Stimulated activated CD8-positive, alpha-beta memory T cell treated with anti-CD3 and anti-CD28 coated beads, Interleukin-7, amount 100 ng/mL, for 48 hours (primary cell): Measurements from ENCODE around the gene EXOC5.

ENCODE experiments used
- DNase-seq, 2 donors: peaks; one replicate each; pipeline ENCODE4 v3.0.0-alpha.2; 2020; ENCODE audit warnings: low read depth in 1 of 2; ENCODE audit errors: extremely low read depth in 1 of 2

EXOC5 gene, protein sequence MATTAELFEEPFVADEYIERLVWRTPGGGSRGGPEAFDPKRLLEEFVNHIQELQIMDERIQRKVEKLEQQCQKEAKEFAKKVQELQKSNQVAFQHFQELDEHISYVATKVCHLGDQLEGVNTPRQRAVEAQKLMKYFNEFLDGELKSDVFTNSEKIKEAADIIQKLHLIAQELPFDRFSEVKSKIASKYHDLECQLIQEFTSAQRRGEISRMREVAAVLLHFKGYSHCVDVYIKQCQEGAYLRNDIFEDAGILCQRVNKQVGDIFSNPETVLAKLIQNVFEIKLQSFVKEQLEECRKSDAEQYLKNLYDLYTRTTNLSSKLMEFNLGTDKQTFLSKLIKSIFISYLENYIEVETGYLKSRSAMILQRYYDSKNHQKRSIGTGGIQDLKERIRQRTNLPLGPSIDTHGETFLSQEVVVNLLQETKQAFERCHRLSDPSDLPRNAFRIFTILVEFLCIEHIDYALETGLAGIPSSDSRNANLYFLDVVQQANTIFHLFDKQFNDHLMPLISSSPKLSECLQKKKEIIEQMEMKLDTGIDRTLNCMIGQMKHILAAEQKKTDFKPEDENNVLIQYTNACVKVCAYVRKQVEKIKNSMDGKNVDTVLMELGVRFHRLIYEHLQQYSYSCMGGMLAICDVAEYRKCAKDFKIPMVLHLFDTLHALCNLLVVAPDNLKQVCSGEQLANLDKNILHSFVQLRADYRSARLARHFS

GRCh38 chr14:57268161-57269069 lies at the start of gene EXOC5, which contains the start of gene AP5M1:
Gene EXOC5, minus strand, starts transcription at chr14:57268905. Its CDS starts 257 bp downstream, at chr14:57268648.
Gene AP5M1, plus strand, starts transcription at chr14:57268971. Its CDS starts 344 bp downstream, at chr14:57269315.
- peak; percentile 82 to 87 for DNase-seq

DNA sequence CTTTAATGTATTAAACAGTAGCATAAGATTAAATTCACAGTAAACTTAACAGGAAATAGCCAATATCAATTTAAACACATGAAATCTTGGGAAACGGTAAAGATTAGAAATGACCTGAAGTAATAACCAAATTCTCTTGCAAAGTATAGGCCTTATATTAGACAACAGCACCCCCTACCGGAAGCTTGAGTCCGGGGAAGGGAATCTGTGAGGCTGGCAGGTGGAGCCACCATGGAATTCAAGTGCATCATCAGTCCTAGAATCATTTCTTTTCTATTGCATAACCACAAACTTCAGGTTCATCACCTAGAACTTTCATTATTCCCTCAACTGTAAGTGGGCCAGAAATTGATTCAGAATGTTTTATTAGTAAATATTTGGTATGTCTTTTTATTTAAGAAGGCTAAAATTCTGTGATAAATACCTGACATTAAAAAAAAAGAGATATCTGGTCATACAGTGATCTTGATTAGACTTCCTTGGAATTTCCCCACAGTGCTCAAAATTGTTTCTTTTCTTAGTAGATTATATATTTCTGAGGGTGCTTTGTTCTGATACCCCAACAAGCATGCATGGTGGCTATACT lies 48.6 kb upstream of the EXOC5 start:
- DNase-seq: peak; percentile 8 to 43

- DNase-seq: no peak
Measured at GRCh38 chr14:57314396-57315089, 45.8 kb upstream of the EXOC5 start.

DNA sequence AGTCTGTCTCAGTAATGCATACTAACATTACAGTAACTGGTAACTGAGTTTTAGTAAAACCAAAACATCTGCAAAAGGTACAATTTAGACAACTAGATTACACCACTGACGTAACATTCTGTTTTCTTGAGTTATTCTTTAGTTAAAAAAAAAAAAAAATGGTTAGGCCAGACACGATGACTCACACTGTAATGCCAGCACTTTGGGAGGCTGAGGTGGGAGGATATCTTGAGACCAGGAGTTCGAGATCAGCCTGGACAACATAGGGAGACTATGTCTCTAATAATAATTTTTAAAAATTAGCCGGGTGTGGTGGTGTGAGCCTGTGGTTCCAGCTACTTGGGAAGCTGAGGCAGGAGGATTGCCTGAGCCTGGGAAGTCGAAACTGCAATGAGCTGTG lies 34.2 kb upstream of the EXOC5 start:
- DNase-seq: no peak

GRCh38 chr14:57299511-57299910 lies 30.8 kb upstream of the EXOC5 start:
- no peak for DNase-seq

DNA sequence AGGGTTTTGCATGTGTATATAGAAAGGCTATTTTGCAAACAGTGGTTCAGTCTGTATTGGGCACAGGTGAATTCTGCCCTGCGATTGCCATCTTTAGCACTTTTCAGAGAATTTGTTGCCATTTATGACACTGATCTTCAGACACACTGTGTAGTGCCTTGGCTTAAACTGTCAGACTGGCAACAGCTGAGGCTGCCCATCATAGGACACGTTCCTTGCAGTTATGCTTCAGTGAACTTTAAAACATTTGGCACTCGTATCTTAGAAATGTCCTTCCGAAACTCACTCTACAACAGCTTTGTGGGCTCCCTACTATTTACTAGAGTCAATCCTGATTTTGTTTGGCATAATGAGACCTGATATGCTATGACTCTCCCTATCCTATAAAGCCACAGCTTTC lies 29.1 kb upstream of the EXOC5 start:
- DNase-seq: no peak

DNA sequence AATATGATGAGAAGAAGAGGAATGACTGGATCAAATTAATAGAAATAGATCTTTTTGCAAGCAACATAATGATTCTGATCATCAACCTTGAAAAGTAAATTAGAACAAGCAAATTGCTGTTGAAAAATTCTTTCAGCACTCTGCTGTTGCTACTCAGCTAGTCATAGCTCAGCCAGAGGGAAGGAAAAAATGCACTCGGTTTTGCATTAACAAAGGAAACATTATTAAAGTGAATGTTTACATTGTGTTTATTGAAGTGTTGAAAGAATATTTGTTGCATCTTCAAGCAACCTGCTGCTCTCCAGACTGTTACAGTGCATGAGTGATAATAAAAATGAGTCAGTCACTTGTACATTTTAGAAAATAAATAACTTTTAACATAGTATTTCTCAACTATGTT lies 26.5 kb upstream of the EXOC5 start:
- DNase-seq: no peak

DNA sequence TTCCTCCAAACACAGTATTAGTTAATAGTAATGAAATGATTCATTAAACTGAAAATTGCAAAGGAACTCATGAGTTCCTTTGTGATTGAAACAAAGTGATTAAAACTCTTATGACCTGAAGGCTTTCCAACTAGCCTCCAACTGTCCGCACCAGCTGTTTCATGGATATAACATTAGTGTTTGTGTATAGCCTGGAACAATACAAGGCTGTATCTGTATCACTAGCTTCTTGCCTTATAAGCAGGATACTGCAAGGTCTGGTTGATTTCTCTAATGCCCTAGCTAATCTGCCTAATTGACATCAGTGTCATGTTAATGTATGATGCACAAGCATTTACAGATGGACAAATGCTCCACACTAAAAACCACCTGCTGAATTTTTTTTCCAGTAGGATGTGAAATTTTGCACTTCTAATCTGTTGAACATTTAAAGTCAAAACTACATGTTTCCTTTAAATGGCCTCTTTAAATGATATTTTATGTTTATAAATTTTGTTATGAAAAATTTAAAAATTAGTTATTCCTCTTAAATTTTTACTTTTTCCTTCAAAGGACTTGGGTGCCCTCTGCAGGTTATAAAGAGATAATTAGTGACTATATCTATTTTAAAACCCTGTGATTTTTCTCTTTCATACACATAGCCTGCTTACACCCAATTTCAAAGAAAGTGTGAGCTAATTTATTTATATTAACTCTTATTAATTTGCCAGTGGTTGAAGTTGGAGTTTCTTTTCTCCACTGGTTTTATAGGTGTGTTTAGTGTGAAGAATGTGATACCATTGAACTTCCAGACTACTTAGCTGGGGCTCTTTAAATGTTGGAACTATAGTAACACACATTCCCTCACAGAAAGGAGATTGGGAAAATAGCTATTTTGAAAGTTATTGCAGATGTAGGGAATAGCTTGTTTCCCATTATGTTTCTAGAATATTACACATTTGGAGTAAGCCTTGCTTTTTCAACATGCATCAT lies 25.4 kb upstream of the EXOC5 start:
- DNase-seq: no peak

DNA sequence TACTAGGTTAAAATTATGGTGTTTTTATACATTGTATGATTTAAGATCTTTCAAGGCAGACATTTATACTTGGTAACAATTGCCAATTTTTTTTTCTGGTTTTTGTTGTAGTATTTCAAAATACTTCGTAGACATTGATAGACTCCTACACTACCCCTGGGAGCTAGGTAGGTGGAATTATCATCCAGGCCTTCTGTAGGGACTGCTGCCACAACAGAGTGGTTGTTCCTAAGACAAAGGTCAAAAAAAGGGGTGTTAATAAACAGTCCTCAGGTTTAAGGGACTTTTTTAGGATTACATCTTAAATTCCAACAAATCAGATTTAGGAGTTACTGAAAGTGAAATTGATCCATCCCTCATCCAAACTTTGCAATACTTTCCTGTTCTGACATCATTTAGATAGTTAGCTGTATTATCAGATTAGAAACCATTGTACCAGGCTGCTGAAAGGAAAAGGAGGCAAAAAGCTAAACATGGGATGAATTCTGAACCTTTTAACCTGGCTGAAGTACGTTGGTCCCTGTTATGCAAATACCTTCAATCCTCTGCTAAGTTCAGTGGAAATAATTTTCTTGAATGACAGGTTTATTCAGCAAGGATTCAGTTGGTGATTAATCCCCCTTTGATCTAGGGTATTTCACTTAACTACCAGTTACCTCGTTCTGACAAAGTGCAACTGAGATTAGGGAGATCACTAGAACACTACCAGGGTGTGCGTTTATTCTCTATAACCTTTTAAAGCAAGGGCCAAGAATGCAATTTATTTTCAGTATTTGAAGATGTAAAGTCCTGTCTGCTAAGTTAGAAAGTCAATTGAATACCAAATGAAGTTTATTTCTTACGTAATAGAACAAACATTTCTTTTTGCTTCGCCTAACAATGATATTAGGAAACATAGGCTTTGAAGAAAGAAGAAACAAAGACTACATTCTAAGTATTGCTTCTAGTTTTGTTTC lies 23.3 kb upstream of the EXOC5 start:
- DNase-seq: no peak

- no peak for DNase-seq
Measured at GRCh38 chr14:57290751-57291150, 22.0 kb upstream of the EXOC5 start.

- no peak for DNase-seq
Measured at GRCh38 chr14:57287745-57288144, 19.0 kb upstream of the EXOC5 start.

DNA sequence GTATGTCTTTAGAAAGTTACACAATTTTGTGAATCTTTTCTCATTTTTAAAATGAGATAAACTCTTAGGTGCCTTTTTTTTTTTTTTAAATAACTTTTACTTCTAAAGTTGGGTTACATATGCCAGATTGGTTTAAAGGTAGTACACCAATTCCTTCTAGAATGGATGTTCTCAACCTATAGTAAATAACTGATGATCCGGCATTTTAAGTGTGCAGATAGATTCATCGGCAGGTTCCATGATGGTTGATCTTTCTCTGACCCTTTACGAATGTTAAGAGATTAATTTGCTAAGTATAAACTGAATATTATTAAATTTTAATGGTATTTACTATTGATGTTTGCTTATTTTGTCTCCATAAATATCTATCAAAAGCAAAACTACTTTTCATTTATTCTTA lies 8.4 kb upstream of the EXOC5 start:
- no peak for DNase-seq

- no peak for DNase-seq
Measured at GRCh38 chr14:57275023-57275664, 6.4 kb upstream of the EXOC5 start.

- no peak for DNase-seq
Measured at GRCh38 chr14:57274551-57274950, 5.8 kb upstream of the EXOC5 start.

GRCh38 chr14:57273236-57273635 lies 4.5 kb upstream of the EXOC5 start:
- DNase-seq: no peak

DNA sequence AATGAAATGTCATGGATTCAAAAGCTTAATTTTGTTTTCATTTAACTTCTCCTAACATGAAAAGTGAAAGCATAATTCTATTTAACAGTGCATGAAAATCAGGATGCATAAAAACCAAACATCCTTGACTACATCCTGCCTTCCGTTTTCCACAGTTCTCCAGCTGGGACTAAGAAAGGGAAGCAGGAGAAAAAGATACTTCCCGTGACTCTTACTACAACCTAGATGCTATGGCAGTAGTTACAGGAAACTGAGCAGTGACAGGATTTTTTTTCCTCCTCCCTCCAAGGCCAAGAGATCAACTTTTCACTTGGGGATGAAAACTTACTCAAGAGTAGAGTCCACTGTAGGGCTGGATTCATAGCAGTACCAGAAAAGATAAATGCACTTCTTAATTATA lies 2.6 kb downstream of the EXOC5 start:
- DNase-seq: no peak

- no peak for DNase-seq
Measured at GRCh38 chr14:57262117-57262516, 6.6 kb downstream of the EXOC5 start.
